Measurements from ENCODE around the gene PTPRZ1. TPM values are rescaled to one million over a fixed set of nuclear protein-coding genes. Genes with fewer than 3 reads are reported as not detected.

PTPRZ1 gene
- total RNA-seq, 1 experiment from 2014 or later = 74.2 TPM

DNA sequence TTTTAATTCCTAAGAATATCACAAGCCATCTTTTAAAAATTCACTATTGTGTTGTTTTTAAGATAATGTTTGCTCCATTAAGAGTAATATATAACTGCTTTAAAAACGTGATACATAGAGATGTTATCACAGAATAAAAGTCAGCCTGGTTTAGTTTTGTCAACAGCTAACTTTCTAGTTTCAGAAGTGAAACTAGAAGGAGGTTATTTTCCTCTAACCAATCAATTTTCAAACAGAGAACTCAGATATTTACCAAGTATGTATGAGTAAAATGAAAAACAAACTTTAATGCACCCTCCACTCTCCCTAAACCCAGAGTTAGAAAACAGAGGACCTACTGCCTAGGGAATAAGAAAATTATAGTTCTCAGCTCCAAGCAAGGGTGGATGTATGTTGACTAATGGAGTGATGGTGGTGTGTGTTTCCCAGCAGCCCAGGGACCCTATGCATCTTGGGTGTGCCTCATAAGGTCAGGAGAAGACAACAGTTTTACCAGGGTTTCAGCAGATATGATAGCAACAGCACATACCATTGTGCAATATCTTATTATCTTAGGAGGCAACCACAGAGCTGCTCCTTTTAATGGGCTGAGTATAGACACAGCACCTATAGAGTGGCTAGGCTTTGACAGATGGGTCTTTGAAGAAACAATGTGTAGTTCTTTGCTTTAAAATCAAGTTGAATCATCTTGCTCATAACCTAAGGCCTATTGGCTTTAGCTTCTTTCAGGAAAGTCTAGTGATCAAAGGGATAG lies 58.4 kb downstream of the PTPRZ1 start:
- TF ChIP-seq, protein P1, sequence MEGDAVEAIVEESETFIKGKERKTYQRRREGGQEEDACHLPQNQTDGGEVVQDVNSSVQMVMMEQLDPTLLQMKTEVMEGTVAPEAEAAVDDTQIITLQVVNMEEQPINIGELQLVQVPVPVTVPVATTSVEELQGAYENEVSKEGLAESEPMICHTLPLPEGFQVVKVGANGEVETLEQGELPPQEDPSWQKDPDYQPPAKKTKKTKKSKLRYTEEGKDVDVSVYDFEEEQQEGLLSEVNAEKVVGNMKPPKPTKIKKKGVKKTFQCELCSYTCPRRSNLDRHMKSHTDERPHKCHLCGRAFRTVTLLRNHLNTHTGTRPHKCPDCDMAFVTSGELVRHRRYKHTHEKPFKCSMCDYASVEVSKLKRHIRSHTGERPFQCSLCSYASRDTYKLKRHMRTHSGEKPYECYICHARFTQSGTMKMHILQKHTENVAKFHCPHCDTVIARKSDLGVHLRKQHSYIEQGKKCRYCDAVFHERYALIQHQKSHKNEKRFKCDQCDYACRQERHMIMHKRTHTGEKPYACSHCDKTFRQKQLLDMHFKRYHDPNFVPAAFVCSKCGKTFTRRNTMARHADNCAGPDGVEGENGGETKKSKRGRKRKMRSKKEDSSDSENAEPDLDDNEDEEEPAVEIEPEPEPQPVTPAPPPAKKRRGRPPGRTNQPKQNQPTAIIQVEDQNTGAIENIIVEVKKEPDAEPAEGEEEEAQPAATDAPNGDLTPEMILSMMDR (conservative IDR thresholded peaks at IDR 0.05) = no peak
- H2BK15ac ChIP-seq (ENCODE audit: low read depth, low read length) = no peak overlapping the region
- Mint-ChIP-seq H3K9me3 (no peaks in the 10 kb centered on the region), H3K27ac (peak overlapping the region; percentile 80 to 93 (median 82)), H3K36me3 (ENCODE audit: insufficient read depth in 1 of 3, low read depth in 3 of 3) (peaks cover 16 to 35% (median 18%) of the 10 kb centered on the region in 3 experiments), H3K4me3 (no peak overlapping the region; a peak in 1 of 5 replicates), H3K4me1 (peaks cover 39 to 44% of the 10 kb centered on the region in 2 experiments), H3K27me3 (ENCODE audit: low read depth) (no peaks in the 10 kb centered on the region)
- no peaks in the 10 kb centered on the region for H3K79me1 ChIP-seq (ENCODE audit: insufficient read depth, low read depth, low read length, poor library complexity, severe bottlenecking)
- H3K56ac ChIP-seq (ENCODE audit: insufficient read length, low read depth, low read length) = no peak overlapping the region
- no peak overlapping the region for H3T11ph ChIP-seq (ENCODE audit: low read length)
- no peak overlapping the region for H2AFZ ChIP-seq (ENCODE audit: low read length)
- no peaks in the 10 kb centered on the region for H3K27me3 ChIP-seq (ENCODE audit: insufficient read depth, low read length)
- H3K4me1 ChIP-seq (ENCODE audit: insufficient read depth, low read length) = 0 out of 2 replicates have a peak, but pooled peaks cover 4% of the 10 kb centered on the region
- no CpG with 5 or more reads among the region's 1 CpG for WGBS (ENCODE audit: extremely low coverage, insufficient read length, low lambda C conversion rate)
- no peaks in the 10 kb centered on the region for H3K9me3 ChIP-seq (ENCODE audit: control insufficient read depth, low read depth, low read length)
- H3K4ac ChIP-seq (ENCODE audit: low read depth, low read length) = no peak overlapping the region
- no peak overlapping the region for H2BK20ac ChIP-seq (ENCODE audit: low read depth, low read length, poor library complexity, severe bottlenecking)
- H3K23me2 ChIP-seq (ENCODE audit: insufficient read length, low read depth, low read length, poor library complexity, severe bottlenecking) = no peaks in the 10 kb centered on the region
- no peak overlapping the region for H3K18ac ChIP-seq (ENCODE audit: insufficient read length, low read depth, low read length)
- H3K9ac ChIP-seq (ENCODE audit: extremely low read depth, insufficient read length, low read length) = no peak overlapping the region
- H2AK5ac ChIP-seq (ENCODE audit: insufficient read length, low read length) = no peak overlapping the region
- H3K27ac ChIP-seq (ENCODE audit: insufficient read length, low read depth, low read length) = no peak overlapping the region
- H2BK5ac ChIP-seq (ENCODE audit: insufficient read length, low read length) = no peak overlapping the region
- H3K4me2 ChIP-seq (ENCODE audit: insufficient read depth, insufficient read length, low read length) = no peak overlapping the region
- H4K20me1 ChIP-seq (ENCODE audit: control insufficient read depth, insufficient read depth, insufficient read length) = no peaks in the 10 kb centered on the region
- no peak overlapping the region for H2BK12ac ChIP-seq (ENCODE audit: insufficient read length, low read depth, low read length)
- no peak overlapping the region for H3K23ac ChIP-seq (ENCODE audit: insufficient read length, low read depth, low read length)
- H4K5ac ChIP-seq (ENCODE audit: insufficient read length, low read depth, low read length) = no peak overlapping the region
- DNase-seq = no peak
- no peak overlapping the region for H4K8ac ChIP-seq (replicated peaks; ENCODE audit: insufficient read length, low read depth, low read length)
- H4K91ac ChIP-seq (ENCODE audit: insufficient read length, low read depth, low read length) = no peak overlapping the region
- H3K79me2 ChIP-seq (ENCODE audit: insufficient read depth, low read length) = no peaks in the 10 kb centered on the region; the same call in 1 of the 2 replicates
- H3K14ac ChIP-seq (ENCODE audit: insufficient read depth, low read length) = no peak overlapping the region
- H2BK120ac ChIP-seq (ENCODE audit: low read depth, low read length, poor library complexity, severe bottlenecking) = no peak overlapping the region
